22Rv1 (cell line): Measurements from ENCODE around the gene DCP1A.
"Not testable (repeated sequence)": the region's sequence is repeated elsewhere in the genome, so short reads cannot be mapped to it uniquely, and the experiment has no call there.

Experiments used
- ZFX ChIP-seq: fragments of 450-650 bp; IDR thresholded peaks from 2 replicates; pipeline ENCODE4 v1.6.1; 2017; ENCODE audit warnings: antibody characterized with exemption, borderline replicate concordance
- TF ChIP-seq, protein P1 (sequence below): fragments of 450-650 bp; IDR thresholded peaks from 2 replicates; pipeline ENCODE4 v1.5.1; 2017; ENCODE audit warnings: mild to moderate bottlenecking

DNA sequence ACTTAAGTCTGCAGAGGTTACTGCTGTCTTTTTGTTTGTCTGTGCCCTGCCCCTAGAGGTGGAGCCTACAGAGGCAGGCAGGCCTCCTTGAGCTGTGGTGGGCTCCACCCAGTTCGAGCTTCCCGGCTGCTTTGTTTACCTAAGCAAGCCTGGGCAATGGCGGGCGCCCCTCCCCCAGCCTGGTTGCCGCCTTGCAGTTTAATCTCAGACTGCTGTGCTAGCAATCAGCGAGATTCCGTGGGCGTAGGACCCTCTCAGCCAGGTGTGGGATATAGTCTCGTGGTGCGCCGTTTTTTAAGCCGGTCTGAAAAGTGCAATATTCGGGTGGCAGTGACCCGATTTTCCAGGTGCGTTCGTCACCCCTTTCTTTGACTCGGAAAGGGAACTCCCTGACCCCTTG, 23.4 kb upstream of the DCP1A start:
- TF ChIP-seq, protein P1, sequence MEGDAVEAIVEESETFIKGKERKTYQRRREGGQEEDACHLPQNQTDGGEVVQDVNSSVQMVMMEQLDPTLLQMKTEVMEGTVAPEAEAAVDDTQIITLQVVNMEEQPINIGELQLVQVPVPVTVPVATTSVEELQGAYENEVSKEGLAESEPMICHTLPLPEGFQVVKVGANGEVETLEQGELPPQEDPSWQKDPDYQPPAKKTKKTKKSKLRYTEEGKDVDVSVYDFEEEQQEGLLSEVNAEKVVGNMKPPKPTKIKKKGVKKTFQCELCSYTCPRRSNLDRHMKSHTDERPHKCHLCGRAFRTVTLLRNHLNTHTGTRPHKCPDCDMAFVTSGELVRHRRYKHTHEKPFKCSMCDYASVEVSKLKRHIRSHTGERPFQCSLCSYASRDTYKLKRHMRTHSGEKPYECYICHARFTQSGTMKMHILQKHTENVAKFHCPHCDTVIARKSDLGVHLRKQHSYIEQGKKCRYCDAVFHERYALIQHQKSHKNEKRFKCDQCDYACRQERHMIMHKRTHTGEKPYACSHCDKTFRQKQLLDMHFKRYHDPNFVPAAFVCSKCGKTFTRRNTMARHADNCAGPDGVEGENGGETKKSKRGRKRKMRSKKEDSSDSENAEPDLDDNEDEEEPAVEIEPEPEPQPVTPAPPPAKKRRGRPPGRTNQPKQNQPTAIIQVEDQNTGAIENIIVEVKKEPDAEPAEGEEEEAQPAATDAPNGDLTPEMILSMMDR, result not testable (repeated sequence)
- not testable (repeated sequence) for TF ChIP-seq ZFX
